Thyroid gland (tissue), 4 donors: ENCODE data around the gene PARD6A. TPM values are rescaled to one million over a fixed set of nuclear protein-coding genes. Genes with fewer than 3 reads are reported as not detected.

Source experiments
- DNase-seq, 2 donors: peaks; one replicate each; pipeline ENCODE4 v3.0.0-alpha.2; 2019
- H3K27ac ChIP-seq, 3 donors: fragments of 200-600 bp; sonication (generic); 1 replicate in 2 of 3; 2 replicates in 1 of 3; pipeline ENCODE4 v1.5.1; 2016 to 2019; ENCODE audit warnings: mild to moderate bottlenecking in 1 of 3, moderate library complexity in 1 of 3
- H3K27me3 ChIP-seq: fragments of 200-600 bp; sonication (generic); one replicate; pipeline ENCODE4 v1.5.1; 2019
- H3K36me3 ChIP-seq, 2 donors: fragments of 200-600 bp; sonication (generic); one replicate each; pipeline ENCODE4 v1.5.1; 2016 to 2019
- H3K4me1 ChIP-seq, 2 donors: fragments of 200-600 bp; sonication (generic); one replicate each; pipeline ENCODE4 v1.5.1; 2017 to 2019
- H3K4me3 ChIP-seq, 3 donors: fragments of 200-600 bp; sonication (generic); replicated peaks in 1 of 3; 1 replicate in 2 of 3; 2 replicates in 1 of 3; pipeline ENCODE4 v1.5.1; 2016; ENCODE audit warnings: mild to moderate bottlenecking in 1 of 3
- H3K9me3 ChIP-seq: fragments of 200-600 bp; sonication (generic); one replicate; pipeline ENCODE4 v1.5.1; 2017
- CTCF ChIP-seq, 6 experiments: fragments of 200-600 bp in 3 of 6; fragments of 450-650 bp in 3 of 6; sonication (generic) in 3 of 6; IDR thresholded peaks; one replicate each; pipeline ENCODE4 v1.5.1; 2016 to 2019; ENCODE audit warnings: antibody characterized with exemption in 6 of 6, mild to moderate bottlenecking in 2 of 6, inconsistent platforms in 1 of 6, moderate library complexity in 1 of 6
- POLR2A ChIP-seq, 2 donors: fragments of 450-650 bp; IDR thresholded peaks; one replicate each; pipeline ENCODE4 v1.6.1; 2017; ENCODE audit warnings: antibody characterized with exemption in 2 of 2, mild to moderate bottlenecking in 2 of 2, moderate library complexity in 1 of 2
- WGBS, 2 donors: methylation state at CpG; one replicate each; pipeline ENCODE4 v1.1.5; 2017; 5-methylcytosine and 5-hydroxymethylcytosine counted together
- intact Hi-C: fragments of 100-400 bp; cut with DNase I; formaldehyde crosslinking; loops from one replicate; pipeline ENCODE4 v1.15.1; 2023
- total RNA-seq, 4 donors: library from RNA; depleted of rRNA; stranded (reverse); fragments of >200 nt; gene quantifications; one replicate each; pipeline ENCODE4 v1.2.3, GENCODE V29; 2016

PARD6A gene
- total RNA-seq = 1 to 10 TPM; 2.5 to 8.8 (median 5.0) TPM

- WGBS, 2 donors = 0 to 1% methylated on average over 9 to 29 of the region's 48 CpGs
- H3K36me3 ChIP-seq = no peaks in the 10 kb centered on the region
These were observed at the start of gene PARD6A for GRCh38 chr16:67660564-67661028. Gene PARD6A (plus strand): TSS chr16:67660960. CDS start chr16:67661039, 79 bp downstream.

GRCh38 chr16:67613808-67614207 lies 47.0 kb upstream of the PARD6A start:
- Histone ChIP-seq H3K27me3 (no peaks in the 10 kb centered on the region), H3K36me3 (peaks cover 14 to 39% of the 10 kb centered on the region in 2 donors), H3K27ac (no peak overlapping the region), H3K9me3 (no peaks in the 10 kb centered on the region), H3K4me3 (no peak overlapping the region), H3K4me1 (no peaks in the 10 kb centered on the region)
- no peak for TF ChIP-seq POLR2A (IDR thresholded peaks at IDR 0.05)
- TF ChIP-seq CTCF (IDR thresholded peaks at IDR 0.05) = no peak
- intact Hi-C loops = no loop called here
- WGBS, 2 donors = 96 to 97% methylated on average over 10 of the region's 10 CpGs
- DNase-seq = no peak

More at GRCh38 chr16:67660564-67661028, at the start of gene PARD6A:
- H3K4me1 ChIP-seq = peaks cover 14 to 19% of the 10 kb centered on the region in 2 donors
- intact Hi-C loops = loop anchor here (10.0 kb wide), 1 partner anchor 274 kb away; the partner anchor contains the start of genes CTRL and PSMB10
- DNase-seq = peak; percentile 84 to 86
- TF ChIP-seq POLR2A (IDR thresholded peaks at IDR 0.05) (no peak), CTCF (IDR thresholded peaks at IDR 0.05) (no peak)
- H3K4me3 ChIP-seq = peak within 1 kb of the TSS; percentile 23 to 83 (median 51)
- peak within 1 kb of the TSS; percentile 59 to 97 (median 92) for H3K27ac ChIP-seq
- H3K9me3 ChIP-seq = no peaks in the 10 kb centered on the region
- no peaks in the 10 kb centered on the region for H3K27me3 ChIP-seq

GRCh38 chr16:67628216-67628615 lies 32.5 kb upstream of the PARD6A start:
- H3K4me1 ChIP-seq = peaks cover 0 to 5% of the 10 kb centered on the region in 2 donors
- 95 to 96% methylated on average over 14 of the region's 14 CpGs for WGBS, 2 donors
- intact Hi-C loops = no loop called here
- TF ChIP-seq CTCF (IDR thresholded peaks at IDR 0.05) = no peak
- no peak for TF ChIP-seq POLR2A (IDR thresholded peaks at IDR 0.05)
- no peak for DNase-seq
- no peaks in the 10 kb centered on the region for H3K9me3 ChIP-seq
- H3K27me3 ChIP-seq = no peaks in the 10 kb centered on the region
- no peak overlapping the region for H3K4me3 ChIP-seq
- no peak overlapping the region for H3K27ac ChIP-seq
- H3K36me3 ChIP-seq = peaks cover 37 to 50% of the 10 kb centered on the region in 2 donors

- no peaks in the 10 kb centered on the region for H3K27me3 ChIP-seq
- 41 to 48% methylated on average over 7 of the region's 7 CpGs for WGBS, 2 donors
- peak; percentile 26 to 28 for DNase-seq
- no peak overlapping the region for H3K4me3 ChIP-seq
- peaks cover 0 to 5% of the 10 kb centered on the region in 2 donors for H3K4me1 ChIP-seq
- TF ChIP-seq CTCF (IDR thresholded peaks at IDR 0.05) = no peak
- TF ChIP-seq POLR2A (IDR thresholded peaks at IDR 0.05) = no peak
- H3K27ac ChIP-seq = no peak overlapping the region
- no peaks in the 10 kb centered on the region for H3K9me3 ChIP-seq
- intact Hi-C loops = no loop called here
- peaks cover 43 to 53% of the 10 kb centered on the region in 2 donors for H3K36me3 ChIP-seq
These were observed 28.2 kb upstream of the PARD6A start for GRCh38 chr16:67632415-67633172.

- Histone ChIP-seq H3K4me1 (peaks cover 13 to 28% of the 10 kb centered on the region in 2 donors), H3K4me3 (no peak overlapping the region), H3K27ac (no peak overlapping the region), H3K27me3 (no peaks in the 10 kb centered on the region), H3K36me3 (peaks cover 31 to 33% of the 10 kb centered on the region in 2 donors), H3K9me3 (no peaks in the 10 kb centered on the region)
- WGBS, 2 donors = 94% methylated on average over 8 of the region's 8 CpGs
- TF ChIP-seq CTCF (IDR thresholded peaks at IDR 0.05) (no peak), POLR2A (IDR thresholded peaks at IDR 0.05) (no peak)
- intact Hi-C loops = no loop called here
- DNase-seq = no peak
These were observed 24.0 kb upstream of the PARD6A start for GRCh38 chr16:67636713-67637112.
